ENCODE results near the gene ALOX12. TPM values are rescaled to one million over a fixed set of nuclear protein-coding genes. Genes with fewer than 3 reads are reported as not detected.
A peak's percentile ranks its signal among the peaks of the same experiment; 100 is the strongest.

The ALOX12 gene
- total RNA-seq, 2 experiments from 2014 or later, result not detected

- intact Hi-C loops (cut with DNase I, micrococcal nuclease), result loop anchor here (1.0 to 10.0 kb wide), 7 partner anchors 8 to 1520 kb away; partner anchors contain the start of genes C17orf100 (in 2 of the 2), MED31 (in 2 of the 2), BCL6B (in 1 of the 2) and NDEL1 (in 1 of the 2)
- H3K9me3 ChIP-seq (ENCODE audit: control insufficient read depth in 1 of 2, insufficient read depth in 1 of 2, low read length in 2 of 2), result no peaks in the 10 kb centered on the region
- H3K4me1 ChIP-seq (ENCODE audit: insufficient read depth, low read length), result peaks cover 70% of the 10 kb centered on the region
- no peaks in the 10 kb centered on the region for H3K27me3 ChIP-seq (ENCODE audit: control insufficient read depth in 1 of 2, insufficient read depth in 2 of 2, low read length in 2 of 2)
- no peaks in the 10 kb centered on the region for H3K9me3 Mint-ChIP-seq
- H3K36me3 ChIP-seq (ENCODE audit: insufficient read depth, low read length), result peaks cover 23% of the 10 kb centered on the region
- no peak for TF ChIP-seq CTCF (IDR thresholded peaks at IDR 0.05)
- H3K27me3 Mint-ChIP-seq, result no peaks in the 10 kb centered on the region
- H3K4me3 ChIP-seq (ENCODE audit: low read length), result peak overlapping the region; percentile 99
- DNase-seq, result peak; percentile 44 to 96 (median 70)
- ATAC-seq (ENCODE audit: poor library complexity), result peak; percentile 28
- peak overlapping the region; percentile 98 for H3K27ac Mint-ChIP-seq
- H3K27ac ChIP-seq (ENCODE audit: low read depth in 1 of 2, low read length in 2 of 2), result peak overlapping the region; percentile 98 to 99
- ChIA-PET CTCF (interaction anchor here (1.1 to 2.8 kb wide), 4 partner anchors 20 to 105 kb away, joined by 3 to 9 read pairs (median 4); partner anchors contain the start of genes SLC16A11 and SLC16A13), POLR2A (interaction anchor here (0.6 to 2.8 kb wide), 9 partner anchors 8 to 1233 kb away, joined by 3 to 35 read pairs (median 5); partner anchors contain the start of genes CTC1, GABARAP and SLC16A13)
- peaks cover 61% of the 10 kb centered on the region for H3K4me1 Mint-ChIP-seq (ENCODE audit: low read depth)
- H3K4me3 Mint-ChIP-seq, result peak overlapping the region; percentile 92
- H3K36me3 Mint-ChIP-seq (ENCODE audit: low read depth), result peaks cover 40% of the 10 kb centered on the region
Observed at GRCh38 chr17:7014995-7015958, 19.4 kb downstream of the ALOX12 start.

- Mint-ChIP-seq H3K27me3 (no peaks in the 10 kb centered on the region), H3K4me1 (ENCODE audit: low read depth) (peaks cover 63% of the 10 kb centered on the region), H3K9me3 (no peaks in the 10 kb centered on the region), H3K27ac (peak overlapping the region; percentile 98), H3K4me3 (peak overlapping the region; percentile 92), H3K36me3 (ENCODE audit: low read depth) (peaks cover 36% of the 10 kb centered on the region)
- Histone ChIP-seq H3K27me3 (ENCODE audit: control insufficient read depth in 1 of 2, insufficient read depth in 2 of 2, low read length in 2 of 2) (no peaks in the 10 kb centered on the region), H3K4me3 (ENCODE audit: low read length) (no peak overlapping the region), H3K36me3 (ENCODE audit: insufficient read depth, low read length) (peaks cover 20% of the 10 kb centered on the region), H3K4me1 (ENCODE audit: insufficient read depth, low read length) (peaks cover 62% of the 10 kb centered on the region), H3K27ac (ENCODE audit: low read depth in 1 of 2, low read length in 2 of 2) (peak overlapping the region; percentile 98 to 99), H3K9me3 (ENCODE audit: control insufficient read depth in 1 of 2, insufficient read depth in 1 of 2, low read length in 2 of 2) (no peaks in the 10 kb centered on the region)
- ChIA-PET POLR2A (interaction anchor here (0.6 to 2.8 kb wide), 3 partner anchors 19 to 241 kb away, joined by 3 to 35 read pairs (median 4); partner anchors contain the start of gene SLC16A13), CTCF (interaction anchor here (1.1 to 2.8 kb wide), 4 partner anchors 12 to 105 kb away, joined by 4 to 9 read pairs (median 4); partner anchors contain the start of gene SLC16A11)
- TF ChIP-seq CTCF (IDR thresholded peaks at IDR 0.05), result no peak
- ATAC-seq (ENCODE audit: poor library complexity) (no peak), DNase-seq (peak in 1 of 14 experiments; percentile 50)
- intact Hi-C loops (cut with DNase I, micrococcal nuclease), result loop anchor here in 1 of 2 experiments (10.0 kb wide), 4 partner anchors 262 to 1522 kb away; partner anchors contain the start of genes NDEL1, RPL26 and XAF1
Observed at GRCh38 chr17:7016418-7016817, 20.6 kb downstream of the ALOX12 start.
